ENCODE data around the gene BMPR2.

BMPR2 gene

GRCh38 chr2:202411097-202411496 is 35.0 kb downstream of the BMPR2 start:
- no peak overlapping the region for H2BK120ac ChIP-seq (ENCODE audit: low read depth, low read length)
- WGBS: no CpG with 5 or more reads among the region's 1 CpG

GRCh38 chr2:202418027-202418426 is 41.9 kb downstream of the BMPR2 start:
- H3K27ac ChIP-seq (ENCODE audit: low read length, poor library complexity, severe bottlenecking): no peak overlapping the region
- H4K8ac ChIP-seq (ENCODE audit: low read length): no peak overlapping the region
- no peak for DNase-seq
- H2BK5ac ChIP-seq (ENCODE audit: low read depth, low read length, poor library complexity, severe bottlenecking): no peak overlapping the region
- H3K18ac ChIP-seq (ENCODE audit: low read depth in 1 of 2, low read length in 2 of 2): no peak overlapping the region
- H2BK120ac ChIP-seq (ENCODE audit: low read depth, low read length): no peak overlapping the region
- peaks cover 1% of the 10 kb centered on the region for H3K4me1 ChIP-seq (ENCODE audit: control insufficient read depth, insufficient read depth, low read depth, low read length)
- H3K79me1 ChIP-seq (replicated peaks; ENCODE audit: low read length, poor library complexity, severe bottlenecking): peaks cover 7% of the 10 kb centered on the region
- H2AK5ac ChIP-seq (ENCODE audit: low read length, severe bottlenecking): no peak overlapping the region
- no peak overlapping the region for H3K4ac ChIP-seq (ENCODE audit: low read depth in 1 of 2, low read length in 2 of 2)
- no peak overlapping the region for H3K4me3 ChIP-seq (ENCODE audit: insufficient read depth in 1 of 2, low read depth in 1 of 2, low read length in 2 of 2)
- no peak overlapping the region for H3K23ac ChIP-seq (ENCODE audit: low read length in 2 of 2)
- no peaks in the 10 kb centered on the region for H3K9me3 ChIP-seq (ENCODE audit: control insufficient read depth, low read length)
- no peak overlapping the region for H2BK15ac ChIP-seq (ENCODE audit: low read depth, poor library complexity, severe bottlenecking)
- no peaks in the 10 kb centered on the region for H3K36me3 ChIP-seq (ENCODE audit: control insufficient read depth in 1 of 2, insufficient read depth in 2 of 2, low read depth in 1 of 2, low read length in 2 of 2)
- 80% methylated on average over 1 of the region's 1 CpG for WGBS
- H2AFZ ChIP-seq (ENCODE audit: low read depth, low read length): no peak overlapping the region
- no peak overlapping the region for H3K4me2 ChIP-seq (ENCODE audit: low read length, poor library complexity, severe bottlenecking)
- H2BK12ac ChIP-seq (ENCODE audit: low read length in 2 of 2): no peak overlapping the region
- H4K91ac ChIP-seq (ENCODE audit: low read length): no peak overlapping the region
- no peak overlapping the region for H3K14ac ChIP-seq (ENCODE audit: low read length in 2 of 2)
- no peaks in the 10 kb centered on the region for H3K27me3 ChIP-seq (ENCODE audit: control insufficient read depth in 1 of 2, insufficient read depth in 1 of 2, low read length in 2 of 2)
- H3K9ac ChIP-seq (ENCODE audit: low read length): no peak overlapping the region

More at GRCh38 chr2:202411097-202411496, 35.0 kb downstream of the BMPR2 start:
- Histone ChIP-seq H3K23ac (ENCODE audit: low read length in 2 of 2) (no peak overlapping the region), H3K79me1 (replicated peaks; ENCODE audit: low read length, poor library complexity, severe bottlenecking) (peaks cover 9% of the 10 kb centered on the region), H2AK5ac (ENCODE audit: low read length, severe bottlenecking) (no peak overlapping the region), H4K91ac (ENCODE audit: low read length) (no peak overlapping the region), H3K4me2 (ENCODE audit: low read length, poor library complexity, severe bottlenecking) (no peak overlapping the region), H3K4me1 (ENCODE audit: control insufficient read depth, insufficient read depth, low read depth, low read length) (peaks cover 2% of the 10 kb centered on the region), H2AFZ (ENCODE audit: low read depth, low read length) (no peak overlapping the region), H2BK15ac (ENCODE audit: low read depth, poor library complexity, severe bottlenecking) (no peak overlapping the region), H4K8ac (ENCODE audit: low read length) (no peak overlapping the region), H3K27me3 (ENCODE audit: control insufficient read depth in 1 of 2, insufficient read depth in 1 of 2, low read length in 2 of 2) (no peaks in the 10 kb centered on the region), H3K27ac (ENCODE audit: low read length, poor library complexity, severe bottlenecking) (no peak overlapping the region), H3K14ac (ENCODE audit: low read length in 2 of 2) (no peak overlapping the region), H3K18ac (ENCODE audit: low read depth in 1 of 2, low read length in 2 of 2) (no peak overlapping the region), H3K9ac (ENCODE audit: low read length) (no peak overlapping the region), H2BK5ac (ENCODE audit: low read depth, low read length, poor library complexity, severe bottlenecking) (no peak overlapping the region), H3K9me3 (ENCODE audit: control insufficient read depth, low read length) (no peaks in the 10 kb centered on the region), H3K36me3 (ENCODE audit: control insufficient read depth in 1 of 2, insufficient read depth in 2 of 2, low read depth in 1 of 2, low read length in 2 of 2) (no peaks in the 10 kb centered on the region), H2BK12ac (ENCODE audit: low read length in 2 of 2) (no peak overlapping the region), H3K4me3 (ENCODE audit: insufficient read depth in 1 of 2, low read depth in 1 of 2, low read length in 2 of 2) (no peak overlapping the region), H3K4ac (ENCODE audit: low read depth in 1 of 2, low read length in 2 of 2) (no peak overlapping the region)
- no peak for DNase-seq

- Histone ChIP-seq H2BK12ac (ENCODE audit: low read length in 2 of 2) (no peak overlapping the region), H3K79me1 (replicated peaks; ENCODE audit: low read length, poor library complexity, severe bottlenecking) (peaks cover 11% of the 10 kb centered on the region), H3K14ac (ENCODE audit: low read length in 2 of 2) (no peak overlapping the region), H3K9ac (ENCODE audit: low read length) (no peak overlapping the region), H3K27ac (ENCODE audit: low read length, poor library complexity, severe bottlenecking) (no peak overlapping the region), H3K36me3 (ENCODE audit: control insufficient read depth in 1 of 2, insufficient read depth in 2 of 2, low read depth in 1 of 2, low read length in 2 of 2) (no peaks in the 10 kb centered on the region), H2BK5ac (ENCODE audit: low read depth, low read length, poor library complexity, severe bottlenecking) (no peak overlapping the region), H2BK120ac (ENCODE audit: low read depth, low read length) (no peak overlapping the region), H3K23ac (ENCODE audit: low read length in 2 of 2) (no peak overlapping the region), H3K4ac (ENCODE audit: low read depth in 1 of 2, low read length in 2 of 2) (no peak overlapping the region), H4K91ac (ENCODE audit: low read length) (no peak overlapping the region), H2BK15ac (ENCODE audit: low read depth, poor library complexity, severe bottlenecking) (no peak overlapping the region), H3K4me2 (ENCODE audit: low read length, poor library complexity, severe bottlenecking) (no peak overlapping the region), H3K9me3 (ENCODE audit: control insufficient read depth, low read length) (no peaks in the 10 kb centered on the region), H3K27me3 (ENCODE audit: control insufficient read depth in 1 of 2, insufficient read depth in 1 of 2, low read length in 2 of 2) (no peaks in the 10 kb centered on the region), H3K4me3 (ENCODE audit: insufficient read depth in 1 of 2, low read depth in 1 of 2, low read length in 2 of 2) (no peak overlapping the region), H3K4me1 (ENCODE audit: control insufficient read depth, insufficient read depth, low read depth, low read length) (peaks cover 1% of the 10 kb centered on the region), H3K18ac (ENCODE audit: low read depth in 1 of 2, low read length in 2 of 2) (no peak overlapping the region), H4K8ac (ENCODE audit: low read length) (no peak overlapping the region), H2AFZ (ENCODE audit: low read depth, low read length) (no peak overlapping the region), H2AK5ac (ENCODE audit: low read length, severe bottlenecking) (no peak overlapping the region)
- DNase-seq: no peak
Observed at GRCh38 chr2:202418511-202418910, 42.4 kb downstream of the BMPR2 start.

GRCh38 chr2:202423139-202423538 is 47.0 kb downstream of the BMPR2 start:
- WGBS: 98% methylated on average over 2 of the region's 2 CpGs
- no peaks in the 10 kb centered on the region for H3K27me3 ChIP-seq (ENCODE audit: control insufficient read depth in 1 of 2, insufficient read depth in 1 of 2, low read length in 2 of 2)
- H3K9me3 ChIP-seq (ENCODE audit: control insufficient read depth, low read length): no peaks in the 10 kb centered on the region
- no peak overlapping the region for H3K4me3 ChIP-seq (ENCODE audit: insufficient read depth in 1 of 2, low read depth in 1 of 2, low read length in 2 of 2)
- no peak overlapping the region for H3K9ac ChIP-seq (ENCODE audit: low read length)
- H3K14ac ChIP-seq (ENCODE audit: low read length in 2 of 2): no peak overlapping the region
- H2BK120ac ChIP-seq (ENCODE audit: low read depth, low read length): no peak overlapping the region
- H3K4me2 ChIP-seq (ENCODE audit: low read length, poor library complexity, severe bottlenecking): no peak overlapping the region
- no peak overlapping the region for H3K18ac ChIP-seq (ENCODE audit: low read depth in 1 of 2, low read length in 2 of 2)
- DNase-seq: no peak
- no peak overlapping the region for H2BK12ac ChIP-seq (ENCODE audit: low read length in 2 of 2)
- H3K27ac ChIP-seq (ENCODE audit: low read length, poor library complexity, severe bottlenecking): no peak overlapping the region
- no peak overlapping the region for H4K91ac ChIP-seq (ENCODE audit: low read length)
- H3K36me3 ChIP-seq (ENCODE audit: control insufficient read depth in 1 of 2, insufficient read depth in 2 of 2, low read depth in 1 of 2, low read length in 2 of 2): no peaks in the 10 kb centered on the region
- no peak overlapping the region for H2AK5ac ChIP-seq (ENCODE audit: low read length, severe bottlenecking)
- no peak overlapping the region for H3K23ac ChIP-seq (ENCODE audit: low read length in 2 of 2)
- no peak overlapping the region for H2AFZ ChIP-seq (ENCODE audit: low read depth, low read length)
- H3K4ac ChIP-seq (ENCODE audit: low read depth in 1 of 2, low read length in 2 of 2): no peak overlapping the region
- H3K79me1 ChIP-seq (replicated peaks; ENCODE audit: low read length, poor library complexity, severe bottlenecking): peaks cover 22% of the 10 kb centered on the region
- H3K4me1 ChIP-seq (ENCODE audit: control insufficient read depth, insufficient read depth, low read depth, low read length): peaks cover 5% of the 10 kb centered on the region
- H2BK5ac ChIP-seq (ENCODE audit: low read depth, low read length, poor library complexity, severe bottlenecking): no peak overlapping the region
- H4K8ac ChIP-seq (ENCODE audit: low read length): no peak overlapping the region
- no peak overlapping the region for H2BK15ac ChIP-seq (ENCODE audit: low read depth, poor library complexity, severe bottlenecking)

All from mesenchymal stem cell (in vitro differentiated cells and primary cell).